Measurements from ENCODE around the gene ULBP3. TPM values are rescaled to one million over a fixed set of nuclear protein-coding genes. Genes with fewer than 3 reads are reported as not detected.

ULBP3 gene
- 9.9 and 10.0 TPM in 2 replicates for total RNA-seq

GRCh38 chr6:150068720-150069648, at the start of gene ULBP3:
ULBP3 (minus strand) TSS chr6:150069121; CDS start chr6:150069066, 55 bp downstream.

GRCh38 chr6:150025201-150025917, 43.6 kb downstream of the ULBP3 start, which contains the start of gene RAET1L:
RAET1L (minus strand) TSS chr6:150025532; CDS start chr6:150025471, 61 bp downstream.

Other genes with a start within 250 kb of the ULBP3 start
- gene LRP11, start 204.8 kb downstream of the ULBP3 start, total RNA-seq, result 93.3 and 125 TPM in 2 replicates
- 0.11 TPM in 1 of 2 replicates, not detected in the other for gene RAET1E, start 171.0 kb downstream of the ULBP3 start, total RNA-seq
- gene RAET1G, start 146.0 kb downstream of the ULBP3 start, total RNA-seq, result 0.44 and 1.1 TPM in 2 replicates
- gene ULBP2, start 127.1 kb downstream of the ULBP3 start, total RNA-seq, result 2.6 and 4.1 TPM in 2 replicates
- gene ULBP1, start 105.2 kb downstream of the ULBP3 start, total RNA-seq, result 0.12 and 0.22 TPM in 2 replicates
- not detected in 2 replicates for gene RAET1L, start 43.6 kb downstream of the ULBP3 start, total RNA-seq
- gene PPP1R14C, start 73.9 kb upstream of the ULBP3 start, total RNA-seq, result 0.50 and 1.9 TPM in 2 replicates

All from uterine smooth muscle cell (primary cell).